ENCODE measurements around the gene LPGAT1.

GRCh38 chr1:211783266-211783665 is 47.3 kb downstream of the LPGAT1 start:
- TF ChIP-seq CTCF (IDR thresholded peaks at IDR 0.05) (no peak), POLR2AphosphoS5 (IDR thresholded peaks at IDR 0.05) (no peak)
